ENCODE data around the gene ZNF81.
"Not testable (repeated sequence)": the region's sequence is repeated elsewhere in the genome, so short reads cannot be mapped to it uniquely, and the experiment has no call there.

Gene ZNF81

GRCh38 chrX:47936940-47937317 lies 100.2 kb downstream of the ZNF81 start:
- DNase-seq = no peak

- no peak for DNase-seq
Observed at GRCh38 chrX:47940448-47940847, 103.7 kb downstream of the ZNF81 start.

DNA sequence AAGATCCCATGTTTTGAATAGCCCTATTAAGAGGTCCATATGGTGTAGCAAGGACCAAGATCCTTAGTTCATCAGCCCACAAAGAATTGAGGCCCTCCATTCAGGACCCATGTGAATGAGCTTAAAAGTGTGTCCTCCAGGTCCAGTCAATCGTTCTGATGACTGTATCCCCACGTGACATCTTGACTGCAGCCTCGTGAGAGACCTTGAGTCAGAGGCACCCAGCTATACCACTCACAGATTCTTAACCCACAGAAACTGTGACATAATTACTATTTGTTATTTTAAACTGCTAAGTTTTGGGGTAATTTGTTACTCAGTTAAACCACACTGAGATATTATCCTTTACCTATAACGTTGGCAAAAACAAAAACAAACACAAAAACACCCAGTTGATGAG lies 104.7 kb downstream of the ZNF81 start:
- DNase-seq = no peak

DNA sequence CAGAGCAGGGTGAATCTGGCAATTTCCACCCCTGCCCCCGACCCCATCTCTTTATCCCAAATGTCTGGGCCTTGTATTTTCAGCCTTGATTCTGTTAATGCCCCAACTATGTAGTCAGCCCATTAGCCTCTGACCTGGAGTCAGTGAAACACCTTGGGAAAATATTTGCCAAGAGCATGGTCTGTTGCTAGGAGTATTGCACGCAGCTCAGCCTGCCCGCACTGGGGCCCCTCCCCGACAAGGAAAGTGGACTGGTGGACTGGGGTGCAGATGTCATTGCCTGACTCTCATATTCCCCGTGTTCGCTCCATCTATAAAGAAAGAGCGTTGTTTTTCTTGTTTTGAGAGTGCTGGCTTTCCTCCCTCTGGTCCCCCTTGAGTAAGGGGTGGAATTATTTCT lies 118.6 kb downstream of the ZNF81 start:
- not testable (repeated sequence) for DNase-seq

DNA sequence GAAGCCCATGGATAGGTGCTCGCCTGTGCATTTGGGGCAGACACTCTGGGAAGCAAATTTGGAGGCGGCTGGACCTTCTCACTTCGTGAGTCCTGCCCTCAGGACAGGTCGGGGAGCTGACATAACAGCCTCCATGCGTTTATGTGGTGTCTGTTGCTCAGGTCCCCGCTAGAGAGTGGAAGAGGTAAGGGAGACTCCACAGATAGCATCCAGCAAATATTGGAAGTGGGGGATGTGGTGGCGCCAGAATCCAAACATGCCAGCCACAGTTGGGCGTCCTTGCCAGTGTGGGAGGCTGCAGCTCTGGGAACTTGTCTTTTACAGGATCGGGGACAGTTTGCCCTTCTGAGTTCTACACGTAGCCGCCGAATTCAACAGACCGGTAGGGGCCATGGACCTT lies 119.3 kb downstream of the ZNF81 start:
- DNase-seq = no peak

DNA sequence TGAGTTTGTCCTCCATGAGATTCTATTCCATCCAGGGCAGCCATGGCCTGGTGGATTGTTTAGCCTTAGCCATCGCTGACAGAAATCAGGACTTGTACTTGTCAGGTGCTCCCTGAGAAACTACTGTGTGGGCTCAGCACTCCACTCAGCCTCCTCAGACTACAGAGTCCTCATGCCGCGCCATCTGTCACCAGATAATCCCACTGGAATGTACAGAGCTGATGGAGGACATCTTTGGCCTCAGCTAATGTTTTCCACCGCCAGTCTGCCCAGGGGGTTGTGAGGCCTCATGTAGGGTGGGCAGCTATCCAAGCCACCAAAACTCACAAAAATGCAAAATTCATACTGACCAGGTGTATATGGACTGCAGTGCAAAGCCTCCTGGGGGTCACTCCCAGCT lies 121.5 kb downstream of the ZNF81 start:
- DNase-seq = not testable (repeated sequence)

- no peak for DNase-seq
Observed at GRCh38 chrX:47958761-47959342, 122.2 kb downstream of the ZNF81 start.

DNA sequence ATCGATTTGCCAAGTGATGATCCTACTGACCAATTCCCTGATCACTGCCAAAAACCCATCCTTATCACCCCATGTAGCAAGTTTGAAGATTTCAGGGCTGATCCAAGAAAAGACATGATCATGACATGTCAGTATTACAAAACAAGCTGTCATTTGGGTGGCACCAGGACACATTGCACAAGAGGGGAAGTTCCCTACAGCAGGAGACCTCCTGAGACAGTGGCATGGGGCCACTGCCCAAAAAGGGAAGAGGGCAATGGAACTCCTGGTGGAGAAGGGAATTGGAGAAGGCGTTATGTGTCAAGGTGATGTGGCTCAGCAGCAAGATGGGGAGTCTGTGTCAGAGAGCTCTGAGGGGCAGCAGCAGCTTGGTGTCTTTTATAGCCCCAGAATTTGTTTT lies 123.7 kb downstream of the ZNF81 start:
- no peak for DNase-seq

- not testable (repeated sequence) for DNase-seq
Observed at GRCh38 chrX:47961830-47962229, 125.1 kb downstream of the ZNF81 start.

DNA sequence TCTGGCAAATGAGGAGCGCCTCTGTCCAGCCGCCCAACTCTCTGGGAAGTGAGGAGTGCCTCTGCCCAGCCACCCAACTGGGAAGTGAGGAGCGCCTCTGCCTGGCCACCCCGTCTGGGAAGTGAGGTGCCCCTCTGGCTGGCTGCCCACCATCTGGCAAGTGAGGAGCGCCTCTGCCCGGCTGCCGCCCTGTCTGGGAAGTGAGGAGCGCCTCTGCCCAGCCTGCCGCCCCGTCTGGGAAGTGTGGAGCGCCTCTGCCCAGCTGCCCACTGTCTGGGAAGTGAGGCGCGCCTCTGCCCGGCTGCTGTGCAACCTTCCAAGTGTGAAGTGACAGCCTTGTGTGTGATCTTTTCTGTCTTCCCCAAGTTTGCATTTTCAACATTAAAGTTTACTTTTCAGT lies 128.8 kb downstream of the ZNF81 start:
- DNase-seq = not testable (repeated sequence)

Measured in NCI-H1436 (cell line).